ENCODE results near the gene HNF1A. TPM values are rescaled to one million over a fixed set of nuclear protein-coding genes. Genes with fewer than 3 reads are reported as not detected.

HNF1A gene
- total and polyA plus RNA-seq, 10 of the 15 experiments (the other 5 are each of a cell fraction or from before 2014, with no cell fraction given), result 0.10 TPM; not detected in 9

DNA sequence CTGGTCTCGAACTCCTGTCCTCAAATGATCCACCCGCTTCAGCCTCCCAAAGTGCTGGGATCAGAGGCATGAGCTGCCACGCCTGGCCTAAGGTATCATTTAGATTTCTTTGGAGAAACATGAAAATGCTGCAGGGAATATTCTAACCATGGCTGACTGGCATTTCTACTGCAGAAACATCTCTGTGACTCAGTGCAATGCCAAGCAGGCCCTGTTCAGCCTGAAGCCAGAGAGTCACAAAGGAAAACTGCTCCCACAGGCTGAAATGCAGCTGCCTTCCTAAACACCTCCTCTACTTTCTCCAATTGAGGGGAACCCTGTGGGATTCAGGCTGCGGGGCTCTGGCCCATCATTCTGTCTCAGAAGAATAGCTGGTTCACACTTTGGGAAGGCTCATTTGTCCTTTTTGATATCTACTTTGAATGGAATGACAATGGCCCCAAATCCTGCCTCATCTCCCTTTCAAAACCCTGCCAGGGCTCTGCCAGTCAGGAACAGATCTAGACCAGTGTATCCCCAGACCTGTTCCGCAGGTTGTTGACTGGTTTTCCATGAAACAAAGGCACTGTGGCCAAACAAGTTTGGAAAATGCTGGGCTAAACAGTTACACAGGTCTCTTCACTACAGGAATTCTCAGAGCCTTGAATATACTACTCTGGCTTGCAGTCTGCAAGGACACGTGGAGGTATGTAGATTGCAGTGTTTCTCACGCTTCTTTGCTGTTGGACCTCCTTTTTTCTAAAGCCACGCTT, 30.2 kb downstream of the HNF1A start:
- no peak for DNase-seq (ENCODE audit: low read depth, low spot score)
- 88% methylated on average over 8 of the region's 8 CpGs for WGBS (ENCODE audit: insufficient coverage, insufficient replicate concordance, low lambda C conversion rate, missing lambda C conversion rate)
- CTCF ChIA-PET, result interaction anchor here (1.5 kb wide), 1 partner anchor 52 kb away, joined by 4 read pairs; no protein-coding TSS in a partner anchor
- Histone ChIP-seq H3K4me1 (ENCODE audit: control insufficient read depth, insufficient read depth, low read length) (no peaks in the 10 kb centered on the region), H3K27me3 (replicated peaks in 1 of 2; ENCODE audit: control insufficient read depth in 2 of 2, insufficient read depth in 2 of 2, low read length in 1 of 2) (no peaks in the 10 kb centered on the region), H4K20me1 (ENCODE audit: control insufficient read depth, insufficient read depth) (no peaks in the 10 kb centered on the region), H3K9ac (ENCODE audit: control insufficient read depth, insufficient read depth, low read length) (no peak overlapping the region), H3K4me2 (ENCODE audit: control insufficient read depth, insufficient read depth) (no peak overlapping the region), H3K9me3 (replicated peaks; ENCODE audit: control insufficient read depth, insufficient read depth, low read length) (no peaks in the 10 kb centered on the region), H3K36me3 (ENCODE audit: control insufficient read depth in 2 of 2, insufficient read depth in 2 of 2, low read length in 1 of 2) (peaks cover 14 to 19% of the 10 kb centered on the region in 2 experiments), H3K79me2 (ENCODE audit: control insufficient read depth, insufficient read depth, low read length) (no peaks in the 10 kb centered on the region), H3K27ac (ENCODE audit: control insufficient read depth, insufficient read depth) (no peak overlapping the region), H3K4me3 (no peak overlapping the region), H2AFZ (ENCODE audit: control insufficient read depth, low read depth, low read length) (no peak overlapping the region)
- BruUV-seq (replicated peaks), result no TSS peak
- no peak for ATAC-seq
- no peak for FAIRE-seq
- POLR2A ChIA-PET, result no interaction called here
- TF ChIP-seq, protein P1, sequence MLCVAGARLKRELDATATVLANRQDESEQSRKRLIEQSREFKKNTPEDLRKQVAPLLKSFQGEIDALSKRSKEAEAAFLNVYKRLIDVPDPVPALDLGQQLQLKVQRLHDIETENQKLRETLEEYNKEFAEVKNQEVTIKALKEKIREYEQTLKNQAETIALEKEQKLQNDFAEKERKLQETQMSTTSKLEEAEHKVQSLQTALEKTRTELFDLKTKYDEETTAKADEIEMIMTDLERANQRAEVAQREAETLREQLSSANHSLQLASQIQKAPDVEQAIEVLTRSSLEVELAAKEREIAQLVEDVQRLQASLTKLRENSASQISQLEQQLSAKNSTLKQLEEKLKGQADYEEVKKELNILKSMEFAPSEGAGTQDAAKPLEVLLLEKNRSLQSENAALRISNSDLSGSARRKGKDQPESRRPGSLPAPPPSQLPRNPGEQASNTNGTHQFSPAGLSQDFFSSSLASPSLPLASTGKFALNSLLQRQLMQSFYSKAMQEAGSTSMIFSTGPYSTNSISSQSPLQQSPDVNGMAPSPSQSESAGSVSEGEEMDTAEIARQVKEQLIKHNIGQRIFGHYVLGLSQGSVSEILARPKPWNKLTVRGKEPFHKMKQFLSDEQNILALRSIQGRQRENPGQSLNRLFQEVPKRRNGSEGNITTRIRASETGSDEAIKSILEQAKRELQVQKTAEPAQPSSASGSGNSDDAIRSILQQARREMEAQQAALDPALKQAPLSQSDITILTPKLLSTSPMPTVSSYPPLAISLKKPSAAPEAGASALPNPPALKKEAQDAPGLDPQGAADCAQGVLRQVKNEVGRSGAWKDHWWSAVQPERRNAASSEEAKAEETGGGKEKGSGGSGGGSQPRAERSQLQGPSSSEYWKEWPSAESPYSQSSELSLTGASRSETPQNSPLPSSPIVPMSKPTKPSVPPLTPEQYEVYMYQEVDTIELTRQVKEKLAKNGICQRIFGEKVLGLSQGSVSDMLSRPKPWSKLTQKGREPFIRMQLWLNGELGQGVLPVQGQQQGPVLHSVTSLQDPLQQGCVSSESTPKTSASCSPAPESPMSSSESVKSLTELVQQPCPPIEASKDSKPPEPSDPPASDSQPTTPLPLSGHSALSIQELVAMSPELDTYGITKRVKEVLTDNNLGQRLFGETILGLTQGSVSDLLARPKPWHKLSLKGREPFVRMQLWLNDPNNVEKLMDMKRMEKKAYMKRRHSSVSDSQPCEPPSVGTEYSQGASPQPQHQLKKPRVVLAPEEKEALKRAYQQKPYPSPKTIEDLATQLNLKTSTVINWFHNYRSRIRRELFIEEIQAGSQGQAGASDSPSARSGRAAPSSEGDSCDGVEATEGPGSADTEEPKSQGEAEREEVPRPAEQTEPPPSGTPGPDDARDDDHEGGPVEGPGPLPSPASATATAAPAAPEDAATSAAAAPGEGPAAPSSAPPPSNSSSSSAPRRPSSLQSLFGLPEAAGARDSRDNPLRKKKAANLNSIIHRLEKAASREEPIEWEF (IDR thresholded peaks at IDR 0.05; ENCODE audit: insufficient replicate concordance, low read depth, low read length), result no peak
- TF ChIP-seq MXI1 (IDR thresholded peaks at IDR 0.05; ENCODE audit: low read depth, low read length), result no peak
- no peak for TF ChIP-seq CBX5 (IDR thresholded peaks at IDR 0.05; ENCODE audit: low read depth)
- no peak for TF ChIP-seq MYB (IDR thresholded peaks at IDR 0.05; ENCODE audit: borderline replicate concordance, low read depth, low read length)
- no peak for TF ChIP-seq MYC (IDR thresholded peaks at IDR 0.05; ENCODE audit: insufficient read depth, insufficient read length, insufficient replicate concordance, low read length, severe bottlenecking)
- no peak for TF ChIP-seq NBN (IDR thresholded peaks at IDR 0.05)
- no peak for TF ChIP-seq MTA2 (IDR thresholded peaks at IDR 0.05; ENCODE audit: low read depth)
- no peak for TF ChIP-seq SMAD5 (IDR thresholded peaks at IDR 0.05; ENCODE audit: low read depth)
- intact Hi-C loops (cut with micrococcal nuclease; ENCODE audit: unreplicated experiment), result no loop called here
- in situ Hi-C loops (cut with MboI), result no loop called here
- RAD21 ChIA-PET (ENCODE audit: unreplicated experiment), result no interaction called here
- SMC1A ChIA-PET (ENCODE audit: uncharacterized antibody, unreplicated experiment), result no interaction called here

Measured in GM12878 (cell line).